Testis (tissue), 5 donors: ENCODE measurements around the gene PSMC4. TPM values are rescaled to one million over a fixed set of nuclear protein-coding genes. Genes with fewer than 3 reads are reported as not detected.
A peak's percentile ranks its signal among the peaks of the same experiment; 100 is the strongest.

Experiments used
- DNase-seq: peaks from one replicate; pipeline ENCODE4 v3.0.0-alpha.2; 2019
- H3K27ac ChIP-seq, 2 donors: fragments of 200-600 bp; sonication (generic); one replicate each; pipeline ENCODE4 v1.5.1; 2019
- H3K27me3 ChIP-seq: fragments of 200-600 bp; sonication (generic); one replicate; pipeline ENCODE4 v1.5.1; 2019
- H3K36me3 ChIP-seq: fragments of 200-600 bp; sonication (generic); one replicate; pipeline ENCODE4 v1.5.1; 2017; ENCODE audit warnings: low read depth; ENCODE audit errors: missing control alignments
- H3K4me1 ChIP-seq: fragments of 200-600 bp; sonication (generic); one replicate; pipeline ENCODE4 v1.5.1; 2019
- H3K4me3 ChIP-seq, 2 donors: fragments of 200-600 bp; sonication (generic); one replicate each; pipeline ENCODE4 v1.5.1; 2017 to 2019
- H3K9me3 ChIP-seq: fragments of 200-600 bp; sonication (generic); one replicate; pipeline ENCODE4 v1.5.1; 2017
- POLR2A ChIP-seq: fragments of 450-650 bp; IDR thresholded peaks from one replicate; pipeline ENCODE4 v1.6.1; 2017; ENCODE audit warnings: antibody characterized with exemption, mild to moderate bottlenecking, moderate library complexity
- WGBS, 2 donors: methylation state at CpG; one replicate each; pipeline ENCODE4 v1.1.5; 2018; 5-methylcytosine and 5-hydroxymethylcytosine counted together
- intact Hi-C: fragments of 100-400 bp; cut with DNase I; formaldehyde crosslinking; loops from one replicate; pipeline ENCODE4 v1.15.1; 2023; ENCODE audit warnings: low total_unique reads
- long read RNA-seq, 2 donors: transcript quantifications; one replicate each; lab custom pipeline, GENCODE V29; 2026
- polyA plus RNA-seq: library from polyadenylated mRNA; stranded (reverse); fragments of 350-450 nt; fragmentation: Illumina TruSeq; extraction: RNeasy Lipid Tissue Mini Kit (QIAGEN cat#74804); gene quantifications from one replicate; pipeline ENCODE4 v1.2.3, GENCODE V29; 2014; ENCODE audit warnings: low read depth, low replicate concordance; ENCODE audit not compliant: insufficient read depth
- total RNA-seq, 2 donors: library from RNA; depleted of rRNA; stranded (reverse); fragments of >200 nt; gene quantifications; one replicate each; pipeline ENCODE4 v1.2.3, GENCODE V29; 2016
- TF ChIP-seq, protein P1 (sequence below), 3 experiments: fragments of 450-650 bp in 2 of 3; fragments of 200-600 bp in 1 of 3; sonication (generic) in 1 of 3; IDR thresholded peaks; one replicate each; pipeline ENCODE4 v1.5.1; 2016 to 2019; ENCODE audit warnings: antibody characterized with exemption in 3 of 3, mild to moderate bottlenecking in 2 of 3, moderate library complexity in 1 of 3

The PSMC4 gene
- total RNA-seq, result 10 to 100 TPM; 73.0 to 77.9 TPM
- 114 TPM for polyA plus RNA-seq
- long read RNA-seq, donor 1, transcript PSMC4-201 (11 exons, 1,591 nt), result major isoform, 32 of 56 reads
- long read RNA-seq, donor 1, partial matches to known transcripts, result 12 of 56 reads
- long read RNA-seq, donor 1, other reads (novel, unspliced or antisense), result 9 of 56 reads
- long read RNA-seq, donor 2, transcript PSMC4-201 (11 exons, 1,591 nt), result major isoform, 21 of 33 reads
- long read RNA-seq, donor 2, partial matches to known transcripts, result 6 of 33 reads
- long read RNA-seq, donor 2, other reads (novel, unspliced or antisense), result 6 of 33 reads

DNA sequence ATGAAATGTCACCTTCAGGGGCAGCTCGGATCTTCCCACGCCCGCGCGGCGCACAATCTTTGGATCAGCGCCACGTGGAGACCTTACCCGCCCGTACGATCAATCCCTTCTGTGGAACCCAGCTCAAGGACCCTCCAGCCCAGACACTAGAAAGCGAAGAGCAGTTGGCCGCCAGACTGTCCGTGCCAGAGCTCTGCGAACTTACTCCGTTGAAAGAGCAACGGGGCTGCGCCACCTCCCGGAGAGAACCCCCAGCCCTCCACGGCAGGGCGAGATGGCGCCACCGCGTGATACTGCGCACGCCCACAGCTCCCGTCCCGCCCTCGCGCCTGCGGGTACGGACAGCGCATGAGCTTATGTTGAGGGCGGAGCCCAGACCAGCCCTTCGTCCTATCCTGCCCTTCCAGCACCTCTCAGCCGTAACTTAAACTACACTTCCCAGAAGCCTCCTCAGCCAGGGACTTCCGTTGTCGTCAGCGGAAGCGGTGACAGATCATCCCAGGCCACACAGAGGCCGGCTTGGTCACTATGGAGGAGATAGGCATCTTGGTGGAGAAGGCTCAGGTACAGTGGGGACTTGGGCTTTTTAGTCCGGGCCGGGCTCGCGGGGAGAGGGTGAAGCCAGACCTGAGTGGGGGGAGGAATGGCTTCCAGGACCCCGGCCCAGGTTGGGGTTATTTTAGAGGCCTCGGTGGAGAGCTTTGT is at the start of gene PSMC4:
Gene PSMC4, plus strand, starts transcription at position 491 of the 705 bp plus-strand sequence. Its CDS starts 38 bp downstream, at position 529.
- intact Hi-C loops, result loop anchor here (10.0 kb wide), 1 partner anchor 126 kb away; the partner anchor contains the start of gene FBL
- DNase-seq, result peak; percentile 97
- WGBS, 2 donors, result 0 to 1% methylated on average over 23 to 45 of the region's 47 CpGs
- peak within 1 kb of the TSS; percentile 64 to 94 for H3K4me3 ChIP-seq
- peaks cover 9% of the 10 kb centered on the region for H3K4me1 ChIP-seq
- H3K9me3 ChIP-seq, result no peaks in the 10 kb centered on the region
- H3K27ac ChIP-seq, result peak within 1 kb of the TSS; percentile 71 to 90
- no peaks in the 10 kb centered on the region for H3K27me3 ChIP-seq
- TF ChIP-seq, protein P1, sequence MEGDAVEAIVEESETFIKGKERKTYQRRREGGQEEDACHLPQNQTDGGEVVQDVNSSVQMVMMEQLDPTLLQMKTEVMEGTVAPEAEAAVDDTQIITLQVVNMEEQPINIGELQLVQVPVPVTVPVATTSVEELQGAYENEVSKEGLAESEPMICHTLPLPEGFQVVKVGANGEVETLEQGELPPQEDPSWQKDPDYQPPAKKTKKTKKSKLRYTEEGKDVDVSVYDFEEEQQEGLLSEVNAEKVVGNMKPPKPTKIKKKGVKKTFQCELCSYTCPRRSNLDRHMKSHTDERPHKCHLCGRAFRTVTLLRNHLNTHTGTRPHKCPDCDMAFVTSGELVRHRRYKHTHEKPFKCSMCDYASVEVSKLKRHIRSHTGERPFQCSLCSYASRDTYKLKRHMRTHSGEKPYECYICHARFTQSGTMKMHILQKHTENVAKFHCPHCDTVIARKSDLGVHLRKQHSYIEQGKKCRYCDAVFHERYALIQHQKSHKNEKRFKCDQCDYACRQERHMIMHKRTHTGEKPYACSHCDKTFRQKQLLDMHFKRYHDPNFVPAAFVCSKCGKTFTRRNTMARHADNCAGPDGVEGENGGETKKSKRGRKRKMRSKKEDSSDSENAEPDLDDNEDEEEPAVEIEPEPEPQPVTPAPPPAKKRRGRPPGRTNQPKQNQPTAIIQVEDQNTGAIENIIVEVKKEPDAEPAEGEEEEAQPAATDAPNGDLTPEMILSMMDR (IDR thresholded peaks at IDR 0.05), result peak; percentile 51 to 68 (median 55)
- peak; percentile 43 for TF ChIP-seq POLR2A
- no peaks in the 10 kb centered on the region for H3K36me3 ChIP-seq

DNA sequence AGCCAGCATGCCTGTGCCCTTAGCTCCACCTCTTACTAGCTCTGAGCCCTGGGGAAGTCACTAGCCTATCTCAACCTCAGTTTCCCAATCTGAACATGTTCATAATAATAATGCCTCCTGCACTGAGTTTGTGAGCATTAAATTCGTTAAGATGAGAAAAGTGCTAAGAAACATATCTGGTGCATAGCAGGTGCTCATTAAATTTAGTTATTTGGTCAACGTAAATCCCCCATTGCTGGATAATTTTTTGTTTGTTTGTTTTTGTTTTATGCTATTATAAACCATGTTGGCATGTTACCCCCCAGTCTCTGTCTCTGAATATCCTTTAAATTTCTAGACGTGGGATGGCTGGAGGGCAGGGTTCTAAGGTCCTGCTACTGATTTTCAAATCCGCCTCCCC is 47.1 kb upstream of the PSMC4 start:
- intact Hi-C loops, result no loop called here

DNA sequence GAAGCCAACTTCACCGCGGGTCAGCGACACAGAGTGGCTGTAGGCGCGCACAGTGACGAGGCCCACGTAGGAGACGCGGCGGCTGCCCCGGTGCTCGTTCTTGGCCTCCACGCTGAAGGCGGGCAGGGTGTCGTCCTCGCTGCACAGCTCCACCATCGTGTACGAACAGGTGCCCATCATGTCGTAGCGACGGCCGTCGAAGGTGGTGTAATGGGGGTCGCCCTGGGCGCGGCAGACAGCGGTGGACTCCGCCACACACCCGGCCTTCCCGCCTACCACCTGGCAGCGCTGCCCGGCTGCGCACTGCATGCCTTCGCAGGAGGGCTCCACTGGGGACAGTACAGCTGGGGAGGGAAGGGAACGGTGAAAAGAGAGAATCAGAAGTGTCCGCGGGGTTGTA is 46.6 kb upstream of the PSMC4 start:
- 80 to 83% methylated on average over 1 to 37 of the region's 37 CpGs for WGBS, 2 donors
- Histone ChIP-seq H3K4me3 (peak overlapping the region in 1 of 2 donors; percentile 38), H3K27ac (no peak overlapping the region), H3K9me3 (no peaks in the 10 kb centered on the region), H3K4me1 (no peaks in the 10 kb centered on the region), H3K27me3 (no peaks in the 10 kb centered on the region), H3K36me3 (no peaks in the 10 kb centered on the region)
- intact Hi-C loops, result no loop called here
- no peak for TF ChIP-seq POLR2A
- TF ChIP-seq, protein P1 (IDR thresholded peaks at IDR 0.05), result no peak
- DNase-seq, result no peak

More for the DNA sequence above, 47.1 kb upstream of the PSMC4 start:
- TF ChIP-seq POLR2A, result no peak
- TF ChIP-seq, protein P1 (IDR thresholded peaks at IDR 0.05), result no peak
- Histone ChIP-seq H3K27me3 (no peaks in the 10 kb centered on the region), H3K4me1 (no peaks in the 10 kb centered on the region), H3K36me3 (no peaks in the 10 kb centered on the region), H3K27ac (no peak overlapping the region), H3K4me3 (no peak overlapping the region), H3K9me3 (no peaks in the 10 kb centered on the region)
- 59 to 75% methylated on average over 4 of the region's 4 CpGs for WGBS, 2 donors
- DNase-seq, result no peak

DNA sequence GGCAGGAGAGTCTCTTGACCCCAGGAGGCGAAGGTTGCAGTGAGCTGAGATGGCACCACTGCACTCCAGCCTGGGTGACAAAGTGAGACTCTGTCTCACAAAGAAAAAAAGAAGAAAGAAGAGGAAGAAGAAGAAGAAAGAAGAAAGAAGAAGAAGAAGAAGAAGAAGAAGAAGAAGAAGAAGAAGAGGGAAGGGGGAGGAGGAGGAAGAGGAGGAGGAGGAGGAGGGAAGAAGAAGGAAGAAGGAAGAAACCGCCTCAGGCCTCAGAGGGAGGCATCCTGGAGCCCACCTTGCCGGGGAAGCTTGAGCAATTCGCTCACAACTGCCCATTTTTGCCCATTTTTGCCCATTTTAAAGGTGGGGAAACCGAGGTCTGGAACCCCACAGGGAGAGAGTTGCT is 46.0 kb upstream of the PSMC4 start:
- TF ChIP-seq, protein P1 (IDR thresholded peaks at IDR 0.05), result no peak
- TF ChIP-seq POLR2A, result no peak
- 69 to 84% methylated on average over 5 of the region's 5 CpGs for WGBS, 2 donors
- Histone ChIP-seq H3K27ac (no peak overlapping the region), H3K9me3 (no peaks in the 10 kb centered on the region), H3K27me3 (no peaks in the 10 kb centered on the region), H3K36me3 (no peaks in the 10 kb centered on the region), H3K4me1 (no peaks in the 10 kb centered on the region), H3K4me3 (no peak overlapping the region)
- no peak for DNase-seq
- intact Hi-C loops, result no loop called here
